Neuron (in vitro differentiated cells): ENCODE data around the gene EIF1AD.

Experiments used
- H2AFZ ChIP-seq: one replicate; pipeline ENCODE4 v1.6.1; 2013; ENCODE audit warnings: low read depth, mild to moderate bottlenecking, inconsistent platforms, low read length, moderate library complexity
- H3K27me3 ChIP-seq: one replicate; pipeline ENCODE4 v1.6.1; 2013; ENCODE audit warnings: low read length; ENCODE audit not compliant: insufficient read depth
- H3K36me3 ChIP-seq: one replicate; pipeline ENCODE4 v1.6.1; 2013; ENCODE audit warnings: low read length; ENCODE audit not compliant: insufficient read depth
- H3K4me1 ChIP-seq: one replicate; pipeline ENCODE4 v1.6.1; 2013; ENCODE audit warnings: low read length; ENCODE audit not compliant: insufficient read depth
- H3K4me3 ChIP-seq: 2 replicates; pipeline ENCODE4 v1.5.1; 2013; ENCODE audit warnings: mild to moderate bottlenecking, low read length, moderate library complexity
- H3K9me3 ChIP-seq: one replicate; pipeline ENCODE4 v1.6.1; 2013; ENCODE audit warnings: low read length

EIF1AD gene

DNA sequence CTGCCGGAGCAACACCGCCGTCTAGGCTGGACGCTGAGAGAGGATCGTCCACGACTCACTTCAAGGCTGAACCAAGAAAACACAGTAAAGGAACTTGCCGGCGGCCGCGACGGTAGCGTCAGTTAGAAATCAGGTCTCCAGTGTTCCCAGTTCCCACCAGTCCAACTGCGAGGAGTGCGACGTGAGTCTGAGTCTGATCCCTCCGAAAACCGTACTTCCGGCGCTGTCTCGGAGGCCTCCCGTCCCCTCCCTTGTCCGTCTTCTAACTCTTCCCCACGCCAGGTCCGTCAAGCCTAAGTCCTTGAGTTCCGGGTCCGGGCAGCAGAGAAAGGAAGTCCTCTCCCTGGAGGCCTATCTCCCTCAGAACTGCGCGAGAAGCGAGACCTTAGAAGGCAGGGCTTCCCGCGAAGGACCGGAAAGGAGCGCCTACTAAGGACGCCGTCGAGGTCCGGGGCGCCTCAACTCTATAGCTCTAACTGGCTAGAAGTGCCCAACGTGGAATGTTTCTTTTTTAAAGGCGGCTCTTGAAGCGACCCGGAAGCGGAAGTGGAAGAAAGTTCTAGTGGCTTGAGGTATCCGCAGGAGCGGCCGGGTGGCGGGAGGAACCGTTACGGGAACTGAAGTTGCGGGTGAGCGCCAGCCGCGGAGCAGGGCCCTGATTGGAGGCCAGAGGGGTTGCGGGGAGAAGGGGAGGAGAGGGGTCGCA lies at the start of gene EIF1AD, which contains the start of gene BANF1:
TSS of gene EIF1AD (minus strand) at position 216 of the 706 bp plus-strand sequence. CDS start 1,768 bp downstream, outside the sequence.
TSS of gene BANF1 (plus strand) at position 562 of the 706 bp plus-strand sequence. CDS start 748 bp downstream, outside the sequence.
- Histone ChIP-seq H3K36me3 (peaks cover 53% of the 10 kb centered on the region), H3K4me1 (peaks cover 8% of the 10 kb centered on the region)

GRCh38 chr11:66051371-66051765 lies 49.4 kb upstream of the EIF1AD start:
- Histone ChIP-seq H3K4me1 (peaks cover 28% of the 10 kb centered on the region), H3K36me3 (peaks cover 22% of the 10 kb centered on the region), H3K9me3 (no peaks in the 10 kb centered on the region), H3K4me3 (peak overlapping the region; percentile 81), H2AFZ (peak overlapping the region; percentile 27), H3K27me3 (no peaks in the 10 kb centered on the region)

More for the DNA sequence above, at the start of gene EIF1AD, which contains the start of gene BANF1:
- H2AFZ ChIP-seq = peak within 1 kb of the TSS; percentile 78
- no peaks in the 10 kb centered on the region for H3K27me3 ChIP-seq
- peak within 1 kb of the TSS; percentile 72 for H3K4me3 ChIP-seq
- no peaks in the 10 kb centered on the region for H3K9me3 ChIP-seq

- Histone ChIP-seq H2AFZ (no peak overlapping the region), H3K36me3 (peaks cover 18% of the 10 kb centered on the region), H3K9me3 (no peaks in the 10 kb centered on the region), H3K4me3 (peak overlapping the region; percentile 81), H3K4me1 (peaks cover 28% of the 10 kb centered on the region), H3K27me3 (no peaks in the 10 kb centered on the region)
These were observed 48.7 kb upstream of the EIF1AD start for GRCh38 chr11:66050581-66051231.

DNA sequence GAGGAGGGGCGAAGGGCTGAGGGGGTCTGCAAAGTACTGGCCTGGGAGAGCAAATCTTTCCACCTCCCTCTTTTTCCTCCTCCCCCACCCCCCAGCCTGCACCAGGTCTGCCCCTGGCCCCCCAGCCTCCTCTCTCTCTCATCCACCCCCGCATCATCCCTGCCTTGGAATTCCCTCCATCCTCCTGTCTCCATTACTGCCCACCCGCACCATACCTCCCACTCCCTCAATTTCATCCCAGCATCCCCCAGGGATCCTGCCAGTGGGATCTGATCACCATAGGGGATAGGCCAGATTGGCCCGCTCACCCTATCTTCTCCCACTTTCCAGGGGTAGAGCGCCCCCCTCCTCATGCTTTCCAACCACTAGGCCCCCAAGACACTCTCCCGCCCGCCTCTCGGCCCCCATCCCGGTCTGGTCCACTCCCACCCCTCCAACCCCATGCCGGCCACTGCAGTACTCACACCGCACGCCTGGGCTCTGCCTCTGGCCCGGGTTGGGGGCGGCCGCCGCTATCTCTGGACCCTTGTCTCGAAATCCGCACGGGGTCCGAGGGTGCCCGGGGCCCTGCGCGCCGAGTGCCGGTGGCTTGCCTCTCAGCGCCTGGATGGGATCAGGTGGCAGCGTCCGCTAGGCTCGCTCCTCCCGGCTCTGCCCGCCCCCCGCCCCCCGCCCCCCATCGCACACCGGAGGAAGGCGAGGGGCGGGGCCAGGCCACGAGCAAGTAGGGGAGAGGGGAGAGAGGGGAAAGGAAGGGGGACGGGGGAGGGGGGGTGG lies 46.8 kb upstream of the EIF1AD start, which contains the start of gene GAL3ST3:
TSS of gene GAL3ST3 (minus strand) at position 615 of the 777 bp plus-strand sequence. CDS start 3,746 bp downstream, outside the sequence.
- Histone ChIP-seq H3K9me3 (no peaks in the 10 kb centered on the region), H3K27me3 (no peaks in the 10 kb centered on the region), H3K4me1 (peaks cover 31% of the 10 kb centered on the region), H3K4me3 (peak within 1 kb of the TSS; percentile 47), H3K36me3 (peaks cover 4% of the 10 kb centered on the region), H2AFZ (peak within 1 kb of the TSS; percentile 51)

DNA sequence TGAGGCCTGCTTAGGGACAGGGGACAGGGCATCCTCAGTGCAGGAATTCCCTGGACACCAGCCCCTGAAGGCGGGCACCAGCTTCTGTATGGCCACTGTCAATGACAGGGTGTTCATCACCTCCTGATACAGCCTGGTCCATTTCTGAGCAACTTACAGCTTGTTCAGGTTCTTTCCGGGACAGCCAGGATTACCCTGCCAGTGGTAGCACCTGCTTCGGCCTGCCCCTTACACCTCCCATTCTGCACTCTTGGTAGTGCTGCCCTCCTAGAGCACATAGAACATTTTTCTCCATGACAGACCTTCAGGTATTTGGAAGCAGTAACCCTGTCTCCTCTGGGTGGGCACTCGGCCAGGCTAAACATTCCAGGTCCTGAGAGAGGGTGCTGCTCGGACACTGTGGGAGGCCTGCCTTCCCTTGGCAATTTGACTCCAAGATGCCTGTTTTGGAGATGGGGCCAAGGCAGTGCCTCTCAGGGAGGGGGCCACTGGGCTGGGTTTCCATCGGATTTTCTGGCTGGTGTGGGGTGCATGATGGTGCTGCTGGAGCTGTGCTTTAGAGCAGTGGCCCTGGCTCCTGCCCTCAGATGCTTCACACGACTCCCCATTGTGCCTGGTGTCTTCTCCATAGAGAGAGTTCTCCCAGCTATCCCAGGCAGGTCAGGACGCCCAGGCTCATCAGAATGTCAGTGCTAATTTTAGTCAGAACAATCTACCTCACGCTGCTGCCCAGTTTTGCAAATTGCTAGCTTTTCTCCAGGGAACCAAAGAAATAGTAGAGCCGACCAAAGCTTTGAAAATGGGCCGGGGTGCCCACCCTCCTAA lies 45.8 kb upstream of the EIF1AD start:
- H3K9me3 ChIP-seq = peaks cover 4% of the 10 kb centered on the region
- H3K4me1 ChIP-seq = peaks cover 22% of the 10 kb centered on the region
- no peaks in the 10 kb centered on the region for H3K36me3 ChIP-seq
- no peaks in the 10 kb centered on the region for H3K27me3 ChIP-seq
- no peak overlapping the region for H3K4me3 ChIP-seq
- H2AFZ ChIP-seq = no peak overlapping the region

DNA sequence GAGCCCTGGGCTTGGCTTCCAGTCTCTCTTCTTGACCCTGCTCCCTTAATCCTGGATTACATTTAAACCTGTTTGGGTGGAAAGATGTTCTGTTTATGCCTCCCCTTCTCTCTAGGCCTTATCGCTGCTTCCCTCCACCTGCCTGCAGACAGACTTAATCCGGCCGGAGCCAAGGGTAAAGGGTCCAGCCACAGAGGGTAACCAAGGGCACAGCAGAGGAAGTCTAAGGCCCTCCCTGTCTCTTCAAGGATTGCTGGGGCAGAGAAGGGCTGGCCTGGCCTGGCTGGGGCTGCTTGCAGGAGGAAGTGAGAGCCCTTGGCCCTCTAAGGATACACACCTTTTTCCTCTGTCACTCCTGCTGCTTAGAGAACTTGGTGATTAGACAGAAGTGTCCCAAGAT lies 44.9 kb upstream of the EIF1AD start:
- no peaks in the 10 kb centered on the region for H3K27me3 ChIP-seq
- peaks cover 4% of the 10 kb centered on the region for H3K9me3 ChIP-seq
- H3K36me3 ChIP-seq = no peaks in the 10 kb centered on the region
- H2AFZ ChIP-seq = no peak overlapping the region
- peaks cover 22% of the 10 kb centered on the region for H3K4me1 ChIP-seq
- H3K4me3 ChIP-seq = no peak overlapping the region

GRCh38 chr11:66045177-66045639 lies 43.3 kb upstream of the EIF1AD start:
- Histone ChIP-seq H3K9me3 (peaks cover 4% of the 10 kb centered on the region), H3K36me3 (no peaks in the 10 kb centered on the region), H3K4me3 (no peak overlapping the region), H3K4me1 (peaks cover 18% of the 10 kb centered on the region), H2AFZ (no peak overlapping the region), H3K27me3 (no peaks in the 10 kb centered on the region)

GRCh38 chr11:66044757-66045156 lies 42.8 kb upstream of the EIF1AD start:
- no peak overlapping the region for H2AFZ ChIP-seq
- H3K4me1 ChIP-seq = peaks cover 18% of the 10 kb centered on the region
- peaks cover 4% of the 10 kb centered on the region for H3K9me3 ChIP-seq
- no peaks in the 10 kb centered on the region for H3K36me3 ChIP-seq
- H3K27me3 ChIP-seq = no peaks in the 10 kb centered on the region
- no peak overlapping the region for H3K4me3 ChIP-seq

GRCh38 chr11:66042996-66043906 lies 41.3 kb upstream of the EIF1AD start:
- H3K9me3 ChIP-seq = peaks cover 4% of the 10 kb centered on the region
- no peaks in the 10 kb centered on the region for H3K36me3 ChIP-seq
- H3K27me3 ChIP-seq = no peaks in the 10 kb centered on the region
- H3K4me3 ChIP-seq = no peak overlapping the region
- H3K4me1 ChIP-seq = peaks cover 10% of the 10 kb centered on the region
- no peak overlapping the region for H2AFZ ChIP-seq

- H3K4me3 ChIP-seq = no peak overlapping the region
- H2AFZ ChIP-seq = no peak overlapping the region
- H3K4me1 ChIP-seq = peaks cover 10% of the 10 kb centered on the region
- no peaks in the 10 kb centered on the region for H3K27me3 ChIP-seq
- H3K36me3 ChIP-seq = no peaks in the 10 kb centered on the region
- peaks cover 4% of the 10 kb centered on the region for H3K9me3 ChIP-seq
These were observed 40.5 kb upstream of the EIF1AD start for GRCh38 chr11:66042227-66042995.

DNA sequence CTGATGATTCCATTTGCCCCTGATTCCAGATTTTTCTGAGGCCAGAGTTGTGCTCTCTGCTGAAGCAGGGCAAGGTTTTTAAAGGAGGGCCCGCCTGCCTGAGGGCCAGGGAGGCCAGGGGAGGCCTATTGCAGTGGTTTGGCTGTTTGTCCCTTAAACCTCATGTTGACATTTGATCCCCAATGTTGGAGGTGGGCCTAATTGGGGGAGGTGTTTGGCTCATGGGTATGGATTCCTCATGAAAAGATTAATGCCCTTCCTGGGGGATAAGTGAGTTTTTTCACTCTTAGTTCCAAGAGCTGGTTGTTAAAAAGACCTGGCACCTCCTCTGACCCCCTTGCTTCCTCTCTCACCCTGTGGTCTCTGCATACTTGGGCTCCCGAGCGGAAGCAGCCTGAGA lies 37.8 kb upstream of the EIF1AD start:
- peaks cover 7% of the 10 kb centered on the region for H3K4me1 ChIP-seq
- H3K4me3 ChIP-seq = no peak overlapping the region
- H3K9me3 ChIP-seq = peaks cover 10% of the 10 kb centered on the region
- H2AFZ ChIP-seq = no peak overlapping the region
- H3K36me3 ChIP-seq = no peaks in the 10 kb centered on the region
- no peaks in the 10 kb centered on the region for H3K27me3 ChIP-seq
